Neural progenitor cell (in vitro differentiated cells): ENCODE results near the gene PAPLN.

Experiments
- EZH2 ChIP-seq: fragments of 200-600 bp; sonication (generic); IDR thresholded peaks from 2 replicates; pipeline ENCODE4 v1.6.1; 2017; ENCODE audit warnings: antibody characterized with exemption, mild to moderate bottlenecking, moderate library complexity
- EZH2phosphoT487 ChIP-seq: fragments of 200-600 bp; sonication (generic); IDR thresholded peaks from 2 replicates; pipeline ENCODE4 v1.6.1; 2017; ENCODE audit warnings: antibody characterized with exemption
- TF ChIP-seq, protein P1 (sequence below): fragments of 200-600 bp; sonication (generic); IDR thresholded peaks from 2 replicates; pipeline ENCODE4 v1.5.1; 2017; ENCODE audit warnings: antibody characterized with exemption, mild to moderate bottlenecking

DNA sequence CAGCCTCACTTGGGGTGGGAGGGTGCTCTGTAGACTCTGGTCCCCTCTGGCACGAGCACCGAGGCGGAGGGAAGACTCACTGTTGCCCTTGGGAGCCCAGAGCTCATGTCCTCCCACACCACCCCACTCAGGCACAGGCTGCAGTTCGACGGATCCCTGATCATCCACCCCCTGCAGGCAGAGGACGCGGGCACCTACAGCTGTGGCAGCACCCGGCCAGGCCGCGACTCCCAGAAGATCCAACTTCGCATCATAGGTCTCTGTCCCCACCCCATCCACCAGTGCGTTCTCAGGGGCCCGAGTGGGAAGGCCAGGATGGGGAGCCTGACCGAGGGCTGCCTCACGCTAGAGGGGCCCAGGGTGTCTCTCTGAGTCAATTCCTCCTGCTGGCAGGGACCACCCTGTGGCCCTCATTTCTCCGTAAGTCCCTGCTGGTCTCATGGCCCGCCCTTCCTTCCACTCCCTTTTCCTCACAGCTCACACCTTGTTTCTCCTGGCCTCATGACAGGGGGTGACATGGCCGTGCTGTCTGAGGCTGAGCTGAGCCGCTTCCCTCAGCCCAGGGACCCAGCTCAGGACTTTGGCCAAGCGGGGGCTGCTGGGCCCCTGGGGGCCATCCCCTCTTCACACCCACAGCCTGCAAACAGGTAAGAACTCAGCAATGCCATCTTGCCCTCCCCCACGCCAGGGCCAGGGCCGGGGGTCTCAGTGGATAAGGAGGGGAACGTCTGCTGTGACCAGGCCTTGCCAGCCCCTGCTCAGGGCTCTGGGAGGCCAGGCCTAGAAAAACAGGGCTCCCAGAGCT lies 27.0 kb downstream of the PAPLN start:
- TF ChIP-seq, protein P1, sequence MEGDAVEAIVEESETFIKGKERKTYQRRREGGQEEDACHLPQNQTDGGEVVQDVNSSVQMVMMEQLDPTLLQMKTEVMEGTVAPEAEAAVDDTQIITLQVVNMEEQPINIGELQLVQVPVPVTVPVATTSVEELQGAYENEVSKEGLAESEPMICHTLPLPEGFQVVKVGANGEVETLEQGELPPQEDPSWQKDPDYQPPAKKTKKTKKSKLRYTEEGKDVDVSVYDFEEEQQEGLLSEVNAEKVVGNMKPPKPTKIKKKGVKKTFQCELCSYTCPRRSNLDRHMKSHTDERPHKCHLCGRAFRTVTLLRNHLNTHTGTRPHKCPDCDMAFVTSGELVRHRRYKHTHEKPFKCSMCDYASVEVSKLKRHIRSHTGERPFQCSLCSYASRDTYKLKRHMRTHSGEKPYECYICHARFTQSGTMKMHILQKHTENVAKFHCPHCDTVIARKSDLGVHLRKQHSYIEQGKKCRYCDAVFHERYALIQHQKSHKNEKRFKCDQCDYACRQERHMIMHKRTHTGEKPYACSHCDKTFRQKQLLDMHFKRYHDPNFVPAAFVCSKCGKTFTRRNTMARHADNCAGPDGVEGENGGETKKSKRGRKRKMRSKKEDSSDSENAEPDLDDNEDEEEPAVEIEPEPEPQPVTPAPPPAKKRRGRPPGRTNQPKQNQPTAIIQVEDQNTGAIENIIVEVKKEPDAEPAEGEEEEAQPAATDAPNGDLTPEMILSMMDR = no peak
- TF ChIP-seq EZH2 (no peak), EZH2phosphoT487 (no peak)
